Caco-2 (cell line): ENCODE results near the gene SDK2. TPM values are rescaled to one million over a fixed set of nuclear protein-coding genes. Genes with fewer than 3 reads are reported as not detected.

Experiments used
- BruUV-seq: library from RNA; stranded (reverse); fragments of 400-500 nt; replicated peaks from 2 replicates; lab custom pipeline; 2021; lab: Mats Ljungman, UMichigan
- CTCF ChIA-PET: fragments of 300-600 bp; sonication (Branson Sonifier 250); formaldehyde crosslinking; loops from one replicate; lab custom pipeline; 2022; ENCODE audit warnings: antibody characterized with exemption; lab: Charles Lee
- POLR2A ChIA-PET: fragments of 300-600 bp; sonication (Branson Sonifier 250); formaldehyde crosslinking; loops from one replicate; lab custom pipeline; 2022; ENCODE audit warnings: antibody characterized with exemption; lab: Charles Lee
- DNase-seq, 2 experiments: peaks; one replicate each; pipeline versions ENCODE4 v3.0.0 to v3.0.0-alpha.2; 2020 to 2022
- H3K27me3 ChIP-seq: replicated peaks from 2 replicates; pipeline ENCODE4 v1.6.0; 2011; ENCODE audit warnings: low read length; ENCODE audit not compliant: control insufficient read depth, insufficient read depth
- H3K36me3 ChIP-seq: 2 replicates; pipeline ENCODE4 v1.5.1; 2011; ENCODE audit warnings: low read length; ENCODE audit not compliant: control insufficient read depth, insufficient read depth
- H3K4me1 ChIP-seq: fragments of 250-450 bp; sonication (Bioruptor Pico); 2 replicates; pipeline ENCODE4 v1.5.1; 2020; ENCODE audit warnings: mild to moderate bottlenecking
- H3K4me3 ChIP-seq: 2 replicates; pipeline ENCODE4 v1.5.1; 2011; ENCODE audit warnings: low read depth, mild to moderate bottlenecking, control low read depth, low read length
- H3K9me3 ChIP-seq: fragments of 250-450 bp; sonication (Bioruptor Pico); 2 replicates; pipeline ENCODE4 v1.5.1; 2020; ENCODE audit warnings: mild to moderate bottlenecking, moderate library complexity
- H3K27ac Mint-ChIP-seq: one replicate; pipeline ENCODE4 v1.8.0; 2022; ENCODE audit warnings: mixed read lengths; ENCODE audit not compliant: unreplicated experiment
- H3K27me3 Mint-ChIP-seq: one replicate; pipeline ENCODE4 v1.8.0; 2022; ENCODE audit warnings: mixed read lengths; ENCODE audit not compliant: insufficient read depth, unreplicated experiment
- H3K36me3 Mint-ChIP-seq: one replicate; pipeline ENCODE4 v1.8.0; 2022; ENCODE audit warnings: mild to moderate bottlenecking, mixed read lengths; ENCODE audit not compliant: insufficient read depth, unreplicated experiment
- H3K4me1 Mint-ChIP-seq: one replicate; pipeline ENCODE4 v1.8.0; 2022; ENCODE audit warnings: low read depth, mixed read lengths; ENCODE audit not compliant: unreplicated experiment
- H3K4me3 Mint-ChIP-seq: one replicate; pipeline ENCODE4 v1.8.0; 2022; ENCODE audit warnings: mild to moderate bottlenecking, moderate library complexity, mixed read lengths; ENCODE audit not compliant: unreplicated experiment
- H3K9me3 Mint-ChIP-seq: one replicate; pipeline ENCODE4 v1.8.0; 2022; ENCODE audit warnings: mixed read lengths; ENCODE audit not compliant: unreplicated experiment
- intact Hi-C: fragments of 100-400 bp; cut with micrococcal nuclease; formaldehyde crosslinking; loops from one replicate; pipeline ENCODE4 v1.10.0; 2022; ENCODE audit not compliant: unreplicated experiment
- total RNA-seq: library from RNA; stranded (reverse); gene quantifications from 2 replicates; pipeline ENCODE4 v1.2.3, GENCODE V29; 2022
- TF ChIP-seq, protein P1 (sequence below), 2 experiments: fragments of 200-600 bp in 1 of 2; IDR thresholded peaks; 1 replicate in 1 of 2; 2 replicates in 1 of 2; pipeline versions ENCODE4 v1.5.1 to v1.8.0; 2011 to 2022; ENCODE audit warnings: antibody characterized with exemption in 1 of 2, control low read depth in 1 of 2, inconsistent platforms in 1 of 2, low read depth in 1 of 2, low read length in 1 of 2, mild to moderate bottlenecking in 1 of 2, moderate library complexity in 1 of 2; ENCODE audit not compliant: insufficient read depth in 1 of 2, severe bottlenecking in 1 of 2, unreplicated experiment in 1 of 2

Gene SDK2
- total RNA-seq, 1 experiment from 2014 or later = 0.09 TPM

DNA sequence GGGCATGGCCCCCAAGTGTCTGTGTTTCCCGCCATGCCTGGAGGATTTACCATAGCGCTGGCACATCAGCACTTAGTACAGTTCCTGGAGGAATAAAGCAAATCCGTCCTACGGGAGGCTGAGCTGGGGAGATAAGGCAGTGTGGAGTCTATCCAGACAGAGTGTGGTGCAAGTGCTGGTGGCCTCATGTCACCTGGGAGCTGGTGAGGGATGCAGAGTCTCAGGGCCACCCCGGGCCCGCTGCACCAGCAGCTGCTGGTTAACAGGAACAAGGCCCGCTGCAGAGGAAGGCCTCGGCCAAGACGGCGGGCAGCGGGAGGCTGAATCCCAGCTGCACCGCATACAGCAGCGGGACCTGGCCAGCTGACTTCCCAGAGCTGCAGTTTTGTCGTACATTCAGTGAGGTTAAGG, 275.1 kb downstream of the SDK2 start:
- H3K9me3 ChIP-seq = no peaks in the 10 kb centered on the region
- Mint-ChIP-seq H3K36me3 (no peaks in the 10 kb centered on the region), H3K27ac (no peak overlapping the region), H3K27me3 (peaks cover 12% of the 10 kb centered on the region), H3K9me3 (no peaks in the 10 kb centered on the region), H3K4me1 (no peaks in the 10 kb centered on the region), H3K4me3 (no peak overlapping the region)
- TF ChIP-seq, protein P1, sequence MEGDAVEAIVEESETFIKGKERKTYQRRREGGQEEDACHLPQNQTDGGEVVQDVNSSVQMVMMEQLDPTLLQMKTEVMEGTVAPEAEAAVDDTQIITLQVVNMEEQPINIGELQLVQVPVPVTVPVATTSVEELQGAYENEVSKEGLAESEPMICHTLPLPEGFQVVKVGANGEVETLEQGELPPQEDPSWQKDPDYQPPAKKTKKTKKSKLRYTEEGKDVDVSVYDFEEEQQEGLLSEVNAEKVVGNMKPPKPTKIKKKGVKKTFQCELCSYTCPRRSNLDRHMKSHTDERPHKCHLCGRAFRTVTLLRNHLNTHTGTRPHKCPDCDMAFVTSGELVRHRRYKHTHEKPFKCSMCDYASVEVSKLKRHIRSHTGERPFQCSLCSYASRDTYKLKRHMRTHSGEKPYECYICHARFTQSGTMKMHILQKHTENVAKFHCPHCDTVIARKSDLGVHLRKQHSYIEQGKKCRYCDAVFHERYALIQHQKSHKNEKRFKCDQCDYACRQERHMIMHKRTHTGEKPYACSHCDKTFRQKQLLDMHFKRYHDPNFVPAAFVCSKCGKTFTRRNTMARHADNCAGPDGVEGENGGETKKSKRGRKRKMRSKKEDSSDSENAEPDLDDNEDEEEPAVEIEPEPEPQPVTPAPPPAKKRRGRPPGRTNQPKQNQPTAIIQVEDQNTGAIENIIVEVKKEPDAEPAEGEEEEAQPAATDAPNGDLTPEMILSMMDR (IDR thresholded peaks at IDR 0.05; ENCODE audit: insufficient read depth in 1 of 2, low read depth in 1 of 2, low read length in 1 of 2, severe bottlenecking in 1 of 2, unreplicated experiment in 1 of 2) = no peak
- no peak for DNase-seq
- H3K36me3 ChIP-seq = no peaks in the 10 kb centered on the region
- ChIA-PET CTCF (interaction anchor here (1.2 to 3.5 kb wide), 7 partner anchors 9 to 812 kb away, joined by 3 to 37 read pairs (median 7); partner anchors contain the start of genes CDC42EP4 and CPSF4L), POLR2A (no interaction called here)
- intact Hi-C loops = loop anchor here (1.0 kb wide), 1 partner anchor 178 kb away; no protein-coding TSS in a partner anchor
- no TSS peak for BruUV-seq
- no peaks in the 10 kb centered on the region; the same call in none of the 2 replicates for H3K27me3 ChIP-seq
- no peaks in the 10 kb centered on the region for H3K4me1 ChIP-seq
- H3K4me3 ChIP-seq = no peak overlapping the region

DNA sequence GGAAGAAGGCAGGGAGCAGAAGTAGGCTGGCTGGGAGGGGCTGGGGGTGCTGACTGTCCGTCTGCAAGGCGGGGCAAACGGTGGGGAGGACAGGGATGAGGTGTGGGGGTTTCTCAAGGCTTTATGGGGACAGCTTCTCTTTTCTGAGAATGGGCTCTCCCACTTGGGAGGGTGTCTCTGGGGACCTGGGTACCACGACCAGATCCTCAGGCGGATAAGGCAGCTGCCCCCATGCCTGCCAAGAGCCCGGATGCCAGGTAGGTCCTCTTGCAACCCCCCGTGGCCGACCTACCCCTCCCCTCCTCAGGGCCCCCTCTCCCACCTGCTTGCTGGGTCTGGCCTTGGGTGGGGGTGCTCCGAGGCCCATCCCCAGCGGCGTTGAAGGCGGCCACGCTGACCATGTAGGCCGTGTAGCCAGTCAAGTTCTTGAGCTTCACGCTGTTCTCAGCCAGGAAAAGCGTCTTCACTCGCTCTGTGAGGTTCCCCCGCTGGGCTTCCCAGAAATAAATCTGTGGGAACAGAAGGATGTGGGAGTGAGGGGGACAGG, 276.1 kb downstream of the SDK2 start:
- TF ChIP-seq, protein P1 (IDR thresholded peaks at IDR 0.05; ENCODE audit: insufficient read depth in 1 of 2, low read depth in 1 of 2, low read length in 1 of 2, severe bottlenecking in 1 of 2, unreplicated experiment in 1 of 2) = no peak
- no peaks in the 10 kb centered on the region for H3K9me3 ChIP-seq
- intact Hi-C loops = no loop called here
- H3K27me3 Mint-ChIP-seq = peaks cover 9% of the 10 kb centered on the region
- no peak for DNase-seq
- ChIA-PET CTCF (interaction anchor here (3.5 kb wide), 1 partner anchor 113 kb away, joined by 37 read pairs; no protein-coding TSS in a partner anchor), POLR2A (no interaction called here)
- H3K27me3 ChIP-seq = no peaks in the 10 kb centered on the region; the same call in 1 of the 2 replicates
- H3K4me1 Mint-ChIP-seq = no peaks in the 10 kb centered on the region
- H3K4me1 ChIP-seq = no peaks in the 10 kb centered on the region
- no TSS peak for BruUV-seq
- H3K9me3 Mint-ChIP-seq = no peaks in the 10 kb centered on the region
- no peaks in the 10 kb centered on the region for H3K36me3 Mint-ChIP-seq
- H3K4me3 Mint-ChIP-seq = no peak overlapping the region
- H3K36me3 ChIP-seq = no peaks in the 10 kb centered on the region
- no peak overlapping the region for H3K27ac Mint-ChIP-seq
- H3K4me3 ChIP-seq = no peak overlapping the region

DNA sequence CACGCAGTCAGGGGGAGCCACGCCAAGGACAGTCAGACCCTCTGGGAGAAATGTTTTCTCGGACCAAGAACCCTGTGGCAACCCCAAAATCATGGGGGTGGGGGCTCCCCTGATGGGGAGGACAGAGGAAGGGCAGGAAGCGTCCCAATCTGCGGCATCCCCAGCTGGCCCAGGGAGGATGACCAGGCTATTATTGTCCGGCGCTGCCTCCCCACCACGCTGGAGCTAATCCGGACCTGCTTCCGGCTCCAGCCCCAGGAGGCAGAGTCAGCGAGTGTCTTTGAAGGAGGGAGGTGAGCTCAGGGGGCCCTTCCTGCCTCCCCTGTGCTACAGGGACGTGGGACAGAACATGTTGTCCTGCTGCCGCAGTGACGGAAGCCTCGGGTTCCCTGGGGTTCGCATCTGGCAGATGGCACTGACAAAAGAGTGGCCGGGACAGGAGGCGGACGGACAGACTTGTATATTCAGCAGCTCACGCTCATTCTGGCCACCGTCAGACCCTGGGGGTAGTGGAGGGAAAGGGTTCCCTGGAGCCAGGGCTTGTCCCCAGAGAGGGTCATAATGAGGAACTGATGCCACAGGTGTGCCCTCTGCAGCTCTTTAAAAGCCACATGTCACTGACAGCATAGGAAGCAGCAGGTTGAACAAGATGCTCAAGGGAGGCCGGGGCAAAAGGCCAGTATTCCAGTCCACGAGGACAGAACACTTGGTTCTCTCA, 278.2 kb downstream of the SDK2 start:
- TF ChIP-seq, protein P1 (IDR thresholded peaks at IDR 0.05; ENCODE audit: insufficient read depth in 1 of 2, low read depth in 1 of 2, low read length in 1 of 2, severe bottlenecking in 1 of 2, unreplicated experiment in 1 of 2) = no peak
- CTCF ChIA-PET = no interaction called here
- Histone ChIP-seq H3K27me3 (no peaks in the 10 kb centered on the region; the same call in 1 of the 2 replicates), H3K36me3 (no peaks in the 10 kb centered on the region), H3K9me3 (no peaks in the 10 kb centered on the region), H3K4me1 (no peaks in the 10 kb centered on the region), H3K4me3 (no peak overlapping the region)
- no TSS peak for BruUV-seq
- Mint-ChIP-seq H3K9me3 (no peaks in the 10 kb centered on the region), H3K4me3 (no peak overlapping the region), H3K4me1 (no peaks in the 10 kb centered on the region), H3K27ac (no peak overlapping the region), H3K27me3 (peaks cover 1% of the 10 kb centered on the region), H3K36me3 (no peaks in the 10 kb centered on the region)
- POLR2A ChIA-PET = no interaction called here
- DNase-seq = no peak
- intact Hi-C loops = no loop called here
